Femur (tissue), 1 donor: ENCODE measurements around the gene DNAH12.
"Not testable (repeated sequence)": the region's sequence is repeated elsewhere in the genome, so short reads cannot be mapped to it uniquely, and the experiment has no call there.

Source experiments
- DNase-seq: peaks from one replicate; pipeline ENCODE4 v3.0.0-alpha.2; 2017

Gene DNAH12

DNA sequence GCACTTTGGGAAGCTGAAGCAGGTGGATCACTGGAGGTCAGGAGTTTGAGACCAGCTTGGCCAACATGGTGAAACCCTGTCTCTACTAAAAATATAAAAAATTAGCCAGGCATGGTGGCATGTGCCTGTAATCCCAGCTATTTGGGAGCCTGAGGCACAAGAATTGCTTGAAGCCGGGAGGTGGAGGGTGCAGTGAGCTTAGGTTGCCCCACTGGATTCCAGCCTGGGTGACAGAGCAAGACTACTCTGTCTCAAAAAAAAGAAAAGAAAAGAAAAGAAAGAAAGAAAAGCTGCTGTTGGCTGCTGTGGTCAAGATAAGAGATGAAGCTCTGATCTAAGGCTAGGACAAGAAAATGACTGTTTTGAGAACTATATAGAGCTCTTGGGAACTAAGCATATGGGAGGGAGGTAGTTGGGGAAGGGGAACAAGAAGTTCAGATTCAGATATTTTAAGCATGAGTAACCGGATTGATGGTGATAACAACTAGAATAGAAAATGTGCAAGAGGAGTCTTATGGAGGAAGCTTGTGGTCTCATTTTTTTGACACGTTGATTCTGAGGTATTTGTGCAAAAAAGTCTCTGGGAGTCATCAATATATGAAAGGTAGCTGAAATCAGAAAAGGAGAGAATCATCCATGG lies 25.7 kb downstream of the DNAH12 start:
- no peak for DNase-seq

DNA sequence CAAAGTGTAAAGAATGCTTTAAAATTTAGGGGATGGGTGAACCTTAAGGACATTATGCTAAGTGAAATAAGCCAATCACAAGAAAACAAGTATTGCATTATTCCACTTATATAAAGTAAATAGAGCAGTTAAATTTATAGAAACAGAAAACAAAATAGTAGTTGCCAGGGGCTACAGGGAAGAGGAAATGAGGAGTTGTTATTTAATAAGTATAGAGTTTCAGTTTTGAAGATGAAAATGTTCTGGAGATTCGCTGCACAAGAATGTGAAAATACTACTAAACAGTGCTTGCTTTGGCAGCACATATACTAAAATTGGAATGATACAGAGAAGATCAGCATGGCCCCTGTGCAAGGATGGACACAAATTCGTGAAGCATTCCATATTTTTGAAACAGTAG lies 32.0 kb downstream of the DNAH12 start:
- DNase-seq: no peak

DNA sequence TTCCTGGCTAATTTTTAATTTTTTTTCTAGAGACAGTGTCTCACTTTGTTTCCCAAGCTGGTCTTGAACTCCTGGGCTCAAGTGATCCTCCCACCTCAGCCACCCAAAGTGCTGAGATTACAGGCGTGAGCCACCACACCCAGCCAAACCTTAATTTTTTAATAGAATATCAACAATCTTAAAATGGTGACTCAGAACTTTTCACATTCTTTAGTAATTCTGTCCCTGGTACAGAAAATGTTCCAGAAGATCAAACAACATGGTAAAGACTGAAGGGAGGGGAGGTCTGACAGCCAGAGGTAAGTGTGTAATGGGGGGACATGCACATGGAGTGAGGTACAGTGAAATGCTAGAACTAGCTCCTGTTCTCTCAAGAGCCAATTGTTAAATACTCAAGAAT lies 38.2 kb downstream of the DNAH12 start:
- no peak for DNase-seq

DNA sequence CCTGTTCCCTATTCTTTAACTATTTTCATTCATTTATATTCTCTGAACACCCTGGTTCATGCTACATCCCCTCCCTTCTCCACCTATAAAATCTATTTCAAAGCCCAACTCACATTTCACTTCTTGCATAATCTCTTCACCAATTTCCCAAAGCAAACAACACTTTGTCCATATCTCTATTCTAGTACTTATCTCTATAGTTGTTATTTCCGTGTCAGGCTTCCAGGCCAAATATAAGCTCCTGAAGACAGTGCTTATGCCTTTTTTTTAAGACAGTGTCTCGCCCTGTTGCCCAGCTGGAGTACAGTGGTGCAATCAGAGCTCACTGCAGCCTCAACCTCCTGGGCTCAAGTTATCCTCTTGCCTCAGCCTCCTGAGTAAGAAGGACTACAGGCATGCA lies 43.6 kb downstream of the DNAH12 start:
- DNase-seq: no peak

DNA sequence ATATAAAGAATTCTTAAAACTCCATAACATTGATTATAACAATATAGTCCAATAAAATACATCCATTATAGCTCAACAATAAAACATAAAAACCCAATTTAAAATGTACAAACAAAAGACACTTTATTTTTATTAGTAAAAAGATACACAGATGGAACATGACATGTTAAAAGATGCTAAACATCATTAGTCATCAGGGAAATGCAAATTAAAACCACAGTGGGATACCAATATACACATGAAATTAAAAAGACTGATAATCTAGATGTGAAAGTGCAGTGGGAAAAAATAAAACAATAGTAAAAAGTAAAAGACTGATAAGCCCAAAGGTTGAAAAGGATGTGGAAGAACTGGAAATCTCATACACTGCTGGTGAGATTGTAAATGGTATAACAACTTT lies 46.2 kb downstream of the DNAH12 start:
- DNase-seq: no peak

DNA sequence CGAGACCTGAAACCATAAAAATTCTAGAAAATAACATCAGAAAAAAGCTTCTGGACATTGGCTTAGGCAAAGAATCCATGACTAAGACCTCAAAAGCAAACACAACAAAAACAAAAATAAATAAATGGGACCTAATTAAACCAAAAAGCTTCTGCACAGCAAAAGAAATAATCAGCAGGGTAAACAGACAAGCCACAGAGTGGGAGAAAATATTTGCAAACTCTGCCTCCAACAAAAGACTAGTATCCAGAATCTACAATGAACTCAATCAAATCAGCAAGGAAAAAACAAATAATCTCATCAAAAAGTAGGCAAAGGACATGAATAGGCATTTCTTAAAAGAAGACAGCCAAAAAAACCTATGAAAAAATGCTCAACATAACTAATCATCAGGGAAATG lies 59.6 kb downstream of the DNAH12 start:
- DNase-seq: no peak

DNA sequence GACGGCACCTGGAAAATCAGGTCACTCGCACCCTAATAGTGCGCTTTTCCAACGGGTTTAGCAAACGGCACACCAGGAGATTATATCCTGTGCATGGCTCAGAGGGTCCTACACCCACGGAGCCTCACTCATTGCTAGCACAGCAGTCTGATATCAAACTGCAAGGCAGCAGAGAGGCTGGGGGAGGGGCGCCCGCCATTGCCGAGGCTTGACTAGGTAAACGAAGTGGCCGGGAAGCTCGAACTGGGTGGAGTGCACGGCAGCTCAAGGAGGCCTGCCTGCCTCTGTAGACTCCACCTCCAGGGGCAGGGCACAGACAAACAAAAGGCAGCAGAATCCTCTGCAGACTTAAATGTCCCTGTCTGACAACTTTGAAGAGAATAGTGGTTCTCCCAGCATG lies 67.0 kb downstream of the DNAH12 start:
- not testable (repeated sequence) for DNase-seq

DNA sequence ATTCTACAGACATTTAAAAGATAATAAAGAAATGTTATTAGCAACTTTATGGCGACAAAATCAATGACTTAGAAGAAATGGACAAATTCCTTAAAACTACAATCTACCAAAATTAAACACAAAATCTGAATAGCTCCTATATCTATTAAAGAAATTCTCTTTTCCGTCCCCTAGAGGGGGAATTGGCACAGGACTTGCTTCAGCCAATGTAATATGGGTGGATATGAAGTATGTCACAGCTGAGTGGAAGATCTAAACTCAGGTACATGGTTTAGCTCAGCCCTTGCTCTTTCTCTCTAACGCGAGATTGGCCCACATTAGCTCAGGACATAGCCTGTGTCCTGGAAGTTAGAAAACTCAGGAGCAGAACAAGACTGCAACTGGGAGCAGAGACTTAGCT lies 79.3 kb downstream of the DNAH12 start:
- DNase-seq: no peak

DNA sequence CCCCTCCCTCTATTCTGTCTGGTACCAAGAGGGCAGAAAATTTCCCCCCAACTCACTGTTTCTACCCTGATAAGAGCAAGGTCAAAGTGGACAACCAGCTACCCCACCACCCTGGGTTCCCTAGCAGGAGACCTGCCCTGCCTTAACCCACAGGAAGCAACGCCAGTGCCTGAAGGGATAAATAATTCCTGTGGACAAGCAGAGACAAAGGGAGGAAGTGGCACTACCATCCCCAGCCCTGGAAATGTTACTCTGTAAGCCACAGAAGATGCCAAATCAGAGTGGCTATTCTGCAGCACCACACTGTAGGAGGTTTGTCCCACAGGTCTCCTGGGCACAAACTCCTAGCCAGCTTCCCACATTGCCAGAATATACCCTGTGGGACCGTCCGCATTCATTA lies 80.1 kb downstream of the DNAH12 start:
- no peak for DNase-seq

DNA sequence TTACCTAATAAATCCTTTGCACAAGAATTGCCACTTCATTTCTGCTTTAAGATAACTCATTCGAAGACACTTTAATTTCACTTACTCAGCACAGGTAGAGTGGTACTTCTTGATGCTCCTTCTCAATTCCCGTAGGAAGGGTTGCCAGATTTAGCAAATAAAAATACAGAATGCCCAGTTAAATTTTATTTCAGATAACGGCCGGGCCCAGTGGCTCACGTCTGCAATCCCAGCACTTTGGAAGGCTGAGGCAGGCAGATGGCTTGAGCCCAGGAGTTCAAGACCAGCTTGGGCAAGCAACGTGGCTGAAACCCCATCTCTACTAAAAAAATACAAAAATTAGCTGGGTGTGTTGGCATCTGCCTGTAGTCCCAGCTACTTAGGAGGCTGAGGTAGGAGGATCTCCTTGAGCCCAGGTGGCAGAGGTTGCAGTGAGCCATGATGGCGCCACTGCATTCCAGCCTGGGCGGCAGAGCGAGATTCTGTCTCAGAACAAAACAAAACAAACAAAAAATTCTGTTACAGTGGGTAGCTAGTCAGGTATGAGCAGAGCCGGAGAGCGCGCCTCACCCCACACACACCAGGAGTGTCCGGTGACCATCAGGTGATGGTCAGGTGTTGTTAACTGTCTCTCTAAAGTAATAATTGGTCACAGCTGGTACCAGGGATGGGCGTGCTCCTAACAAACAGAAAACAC lies 92.8 kb downstream of the DNAH12 start:
- DNase-seq: no peak

DNA sequence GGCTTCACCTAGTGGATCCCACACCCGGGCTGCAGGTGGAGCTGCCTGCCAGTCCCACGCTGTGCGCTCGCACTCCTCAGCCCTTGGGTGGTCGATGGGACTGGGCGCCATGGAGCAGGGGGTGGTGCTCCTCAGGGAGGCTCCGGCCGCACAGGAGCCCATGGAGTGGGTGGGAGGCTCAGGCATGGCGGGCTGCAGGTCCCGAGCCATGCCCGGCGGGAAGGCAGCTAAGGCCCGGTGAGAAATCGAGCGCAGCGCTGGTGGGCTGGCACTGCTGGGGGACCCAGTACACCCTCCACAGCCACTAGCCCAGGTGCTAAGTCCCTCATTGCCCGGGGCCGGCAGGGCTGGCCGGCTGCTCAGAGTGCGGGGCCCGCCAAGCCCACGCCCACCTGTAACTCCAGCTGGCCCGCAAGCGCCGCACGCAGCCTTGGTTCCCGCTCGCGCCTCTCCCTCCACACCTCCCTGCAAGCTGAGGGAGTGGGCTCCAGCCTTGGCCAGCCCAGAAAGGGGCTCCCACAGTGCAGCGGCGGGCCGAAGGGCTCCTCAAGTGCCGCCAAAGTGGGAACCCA lies 94.8 kb downstream of the DNAH12 start:
- not testable (repeated sequence) for DNase-seq

DNA sequence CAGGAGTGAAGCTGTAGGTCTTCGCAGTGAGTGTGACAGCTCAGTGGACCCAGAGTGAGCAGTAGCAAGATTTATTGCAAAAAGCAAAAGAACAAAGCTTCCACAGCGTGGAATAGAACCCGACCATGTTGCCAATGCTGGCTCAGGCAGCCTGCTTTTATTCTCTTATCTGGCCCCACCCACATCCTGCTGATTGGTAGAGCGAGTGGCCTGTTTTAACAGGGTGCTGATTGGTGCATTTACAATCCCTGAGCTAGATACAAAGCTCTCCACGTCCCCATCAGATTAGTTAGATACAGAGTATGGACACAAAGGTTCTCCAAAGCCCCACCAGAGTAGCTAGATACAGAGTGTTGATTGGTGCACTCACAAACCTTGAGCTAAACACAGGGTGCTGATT lies 95.7 kb downstream of the DNAH12 start:
- not testable (repeated sequence) for DNase-seq

DNA sequence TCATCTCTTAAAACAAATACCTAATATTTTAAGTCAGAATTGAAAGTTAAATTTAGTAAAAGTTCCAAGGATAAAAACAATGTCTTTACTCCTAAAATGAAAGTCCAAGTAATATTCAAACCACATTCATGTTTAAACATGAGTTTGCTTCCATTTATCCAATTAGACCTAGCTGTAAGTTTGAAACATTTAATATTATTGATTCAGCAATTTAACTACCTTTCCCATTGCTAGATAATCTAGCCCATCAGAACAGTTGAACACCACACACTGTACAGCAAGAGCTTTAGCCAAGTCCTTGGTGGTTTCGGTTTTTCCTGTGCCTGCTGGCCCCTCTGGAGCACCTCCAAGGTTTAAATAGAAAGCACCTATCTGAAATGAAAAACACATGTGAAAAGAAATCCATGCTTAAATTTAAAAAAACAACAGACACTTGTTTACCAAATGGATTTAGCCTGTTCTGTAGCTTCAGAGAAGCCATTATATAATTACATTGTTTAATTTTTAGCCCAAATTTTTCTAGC lies 97.8 kb downstream of the DNAH12 start:
- DNase-seq: peak; percentile 24

DNA sequence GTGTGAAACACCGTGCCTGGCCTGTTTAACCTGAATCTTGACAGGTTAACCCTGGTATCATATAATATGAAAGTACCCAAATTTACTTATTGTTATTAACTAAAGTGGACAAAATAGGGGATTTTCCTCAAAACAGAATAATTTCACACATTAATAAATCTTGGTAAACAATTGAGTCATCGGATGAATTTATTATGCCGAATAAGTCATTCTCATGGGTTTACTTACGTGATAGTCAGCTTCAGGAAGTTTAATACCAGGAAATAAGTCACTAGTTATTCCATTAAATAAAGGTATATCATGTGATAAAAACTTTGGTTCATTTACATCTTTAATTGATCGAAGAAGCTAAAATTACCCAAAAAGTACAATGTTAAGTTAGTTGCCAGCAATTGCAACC lies 99.7 kb downstream of the DNAH12 start:
- no peak for DNase-seq

DNA sequence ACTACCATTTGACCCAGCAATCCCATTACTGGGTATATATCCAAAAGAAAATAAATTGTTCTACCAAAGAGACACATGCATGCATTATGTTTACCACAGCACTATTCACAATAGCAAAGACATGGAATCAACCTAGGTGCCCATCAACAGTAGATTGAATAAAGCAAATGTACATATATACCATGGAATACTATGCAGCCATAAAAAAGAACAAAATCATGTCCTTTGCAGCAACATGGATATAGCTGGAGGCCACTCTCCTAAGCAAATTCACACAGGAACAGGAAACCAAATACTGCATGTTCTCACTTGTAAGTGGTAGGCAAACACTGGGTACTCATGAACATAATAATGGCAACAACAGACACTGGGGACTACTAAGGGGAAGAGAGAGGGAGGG lies 104.0 kb downstream of the DNAH12 start:
- not testable (repeated sequence) for DNase-seq

DNA sequence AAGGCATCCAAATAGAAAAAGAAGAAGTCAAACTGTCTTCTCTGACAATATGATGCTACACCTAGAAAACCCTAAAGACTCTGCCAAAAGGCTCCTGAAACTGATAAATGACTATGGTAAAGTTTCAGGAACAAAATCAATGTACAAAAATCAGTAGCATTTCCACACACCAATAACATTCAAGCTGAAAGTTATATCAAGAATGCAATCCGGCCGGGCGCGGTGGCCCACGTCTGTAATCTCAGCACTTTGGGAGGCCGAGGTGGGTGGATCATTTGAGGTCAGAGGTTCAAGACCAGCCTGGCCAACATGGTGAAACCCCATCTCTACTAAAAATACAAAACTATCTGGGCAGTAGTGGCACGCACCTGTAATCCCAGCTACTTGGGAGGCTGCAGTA lies 105.7 kb downstream of the DNAH12 start:
- DNase-seq: not testable (repeated sequence)

DNA sequence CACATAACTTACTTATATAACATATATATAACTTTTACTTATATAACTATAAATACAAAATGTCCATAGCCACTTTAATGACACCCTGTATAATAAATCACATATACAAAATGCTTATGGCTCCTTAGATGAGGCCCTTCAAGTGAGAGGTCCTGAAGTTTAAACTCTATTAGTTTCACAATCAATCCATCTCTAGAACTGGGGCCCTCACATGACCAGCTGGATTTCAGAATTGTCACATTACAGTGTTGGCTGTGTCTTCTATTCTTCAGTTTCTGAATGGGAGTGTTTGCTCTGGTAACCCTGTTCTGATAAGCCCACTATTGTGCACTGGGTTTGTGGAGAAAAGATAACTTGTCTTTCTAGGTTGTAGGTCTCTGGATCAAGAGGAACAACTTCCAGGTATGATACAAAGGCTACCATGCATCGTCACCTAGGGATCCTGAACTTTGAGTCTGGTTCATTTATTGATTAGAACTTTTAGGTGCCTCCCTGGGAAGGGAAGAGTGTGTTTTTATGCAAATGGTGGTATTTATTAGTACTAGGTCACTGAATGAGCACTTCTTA lies 107.9 kb downstream of the DNAH12 start:
- DNase-seq: no peak

DNA sequence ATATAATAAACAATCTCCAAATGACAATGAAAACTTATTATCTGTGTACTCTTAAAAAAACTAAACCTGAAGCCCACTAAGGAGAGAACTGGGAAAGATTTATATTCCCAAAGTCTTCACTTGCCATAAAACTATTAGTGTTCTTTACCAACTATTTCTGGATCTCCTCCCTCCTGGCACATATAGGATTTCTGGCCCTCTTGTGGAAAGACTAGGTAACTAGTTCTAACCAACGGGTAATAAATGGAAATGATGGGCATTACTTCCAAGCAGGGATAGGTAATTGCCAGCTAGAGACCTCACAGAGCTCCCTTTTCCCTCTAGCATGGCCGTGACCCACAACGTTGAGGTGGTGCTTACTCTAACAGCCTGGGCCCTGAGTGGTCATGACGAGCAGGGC lies 110.1 kb downstream of the DNAH12 start:
- DNase-seq: no peak

DNA sequence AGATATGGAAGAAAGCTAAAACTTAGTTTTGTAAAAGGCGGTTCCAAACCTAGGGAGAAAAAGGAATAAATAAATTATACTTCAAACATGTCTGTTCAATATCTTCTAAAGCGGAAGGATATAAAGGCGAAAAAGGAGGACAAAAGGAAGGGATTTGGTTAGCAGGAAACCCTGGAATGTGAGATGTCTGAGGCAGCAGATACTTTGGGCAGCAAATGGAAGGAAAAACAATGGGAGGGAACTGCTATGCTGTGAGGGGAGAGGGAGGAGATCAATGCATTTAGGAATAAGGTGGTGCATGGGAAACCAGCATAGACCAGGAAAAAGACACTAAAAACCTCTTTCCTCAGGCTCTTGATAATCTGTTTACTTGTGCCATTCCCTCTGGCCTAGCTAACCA lies 120.8 kb downstream of the DNAH12 start:
- no peak for DNase-seq

DNA sequence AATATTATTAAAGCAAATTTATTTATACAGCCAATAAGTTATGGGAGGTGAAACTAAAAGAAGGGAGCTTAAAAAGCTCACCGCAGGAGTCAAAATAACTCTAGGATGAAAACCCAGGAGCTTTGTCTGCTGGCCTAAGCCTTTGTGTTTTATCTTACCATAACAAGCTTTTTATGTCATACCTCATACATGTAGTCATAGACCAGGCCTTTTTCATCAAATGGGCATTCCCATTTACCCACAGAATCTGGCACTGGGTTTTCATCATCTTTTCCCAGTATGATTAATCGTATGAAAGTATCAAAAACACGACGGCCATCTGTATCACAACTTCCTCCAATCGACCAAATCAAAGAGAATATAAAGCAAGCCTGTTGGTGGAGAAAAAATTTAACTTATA lies 122.8 kb downstream of the DNAH12 start:
- no peak for DNase-seq

DNA sequence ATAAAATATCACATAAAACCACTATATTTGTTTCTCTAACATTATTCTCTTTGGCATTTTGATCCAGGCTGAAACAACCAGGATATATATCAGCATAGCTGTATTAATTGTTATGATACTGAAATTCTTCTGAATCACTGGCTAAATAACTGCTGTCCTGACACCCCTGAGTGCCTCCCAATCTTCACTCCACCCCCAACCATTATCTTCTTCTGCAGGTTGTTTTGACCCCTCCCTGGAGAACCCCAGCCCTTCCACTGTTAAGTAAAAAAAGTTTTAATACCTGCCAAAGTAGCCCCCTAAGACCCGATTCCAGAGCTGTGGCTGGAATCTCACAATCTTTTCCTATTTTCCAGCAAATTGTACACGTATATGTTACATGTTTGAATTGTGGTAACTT lies 124.1 kb downstream of the DNAH12 start:
- no peak for DNase-seq

DNA sequence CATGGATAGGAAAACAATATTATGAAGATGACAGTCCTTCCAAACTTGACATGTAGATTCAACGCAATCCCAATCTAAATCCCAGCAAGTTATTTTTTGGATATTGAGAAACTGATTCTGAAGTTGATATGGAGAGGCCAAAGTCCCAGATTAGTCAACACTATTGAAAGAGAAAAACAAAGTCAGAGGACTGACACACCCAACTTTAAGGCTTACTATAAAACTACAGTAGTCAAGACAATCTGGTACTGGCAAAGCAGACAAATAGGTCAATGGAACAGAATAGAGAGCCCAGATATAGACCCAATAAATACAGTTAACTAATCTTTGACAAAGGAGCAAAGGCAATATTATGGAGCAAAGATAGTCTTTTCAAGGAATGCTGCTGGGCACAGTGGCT lies 132.4 kb downstream of the DNAH12 start:
- DNase-seq: no peak

DNA sequence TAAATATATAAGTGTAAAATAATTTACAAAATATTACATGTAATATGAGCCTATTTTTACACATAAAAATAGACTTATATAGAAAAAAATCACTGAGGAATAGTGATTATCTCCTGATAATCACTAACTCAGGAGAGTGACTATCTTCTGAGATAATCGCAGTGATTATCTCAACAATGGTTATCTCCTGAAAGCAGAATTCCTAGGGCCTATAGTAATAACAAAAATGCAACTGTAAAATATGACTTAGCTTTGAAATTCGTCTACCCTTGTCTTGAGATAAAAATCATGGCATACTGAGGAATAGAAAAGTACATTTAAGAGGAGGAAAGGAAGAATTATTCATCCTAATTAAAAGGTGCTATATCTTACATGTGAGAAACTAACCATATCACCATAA lies 134.7 kb downstream of the DNAH12 start:
- DNase-seq: no peak

DNA sequence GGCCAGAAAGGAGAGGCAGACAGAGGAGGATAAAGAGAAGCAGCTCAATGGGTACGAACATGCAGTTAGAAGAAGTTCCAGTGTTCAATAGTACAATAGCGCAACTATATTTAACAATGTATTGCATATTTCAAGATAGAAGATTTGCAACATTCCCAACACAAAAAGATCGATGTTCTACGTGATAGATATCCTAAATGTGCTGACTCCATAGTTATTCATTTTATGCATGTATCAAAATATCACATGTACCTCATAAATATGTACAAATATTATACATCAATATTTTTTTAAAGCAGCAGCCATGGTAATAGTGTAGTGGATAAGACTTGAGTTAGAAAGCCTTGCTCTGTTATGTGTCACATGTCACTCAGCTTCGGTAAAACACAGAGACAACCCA lies 141.5 kb downstream of the DNAH12 start:
- DNase-seq: no peak
